Stimulated activated CD8-positive, alpha-beta memory T cell treated with anti-CD3 and anti-CD28 coated beads, Interleukin-7, amount 100 ng/mL, for 24 hours (primary cell): ENCODE results near the gene TCP1.
"Not testable (repeated sequence)": the region's sequence is repeated elsewhere in the genome, so short reads cannot be mapped to it uniquely, and the experiment has no call there.

Experiments used
- DNase-seq: peaks from one replicate; pipeline ENCODE4 v3.0.0-alpha.2; 2020; ENCODE audit warnings: low read depth

Gene TCP1

GRCh38 chr6:159817951-159818739 is 28.7 kb upstream of the TCP1 start:
- DNase-seq: no peak

DNA sequence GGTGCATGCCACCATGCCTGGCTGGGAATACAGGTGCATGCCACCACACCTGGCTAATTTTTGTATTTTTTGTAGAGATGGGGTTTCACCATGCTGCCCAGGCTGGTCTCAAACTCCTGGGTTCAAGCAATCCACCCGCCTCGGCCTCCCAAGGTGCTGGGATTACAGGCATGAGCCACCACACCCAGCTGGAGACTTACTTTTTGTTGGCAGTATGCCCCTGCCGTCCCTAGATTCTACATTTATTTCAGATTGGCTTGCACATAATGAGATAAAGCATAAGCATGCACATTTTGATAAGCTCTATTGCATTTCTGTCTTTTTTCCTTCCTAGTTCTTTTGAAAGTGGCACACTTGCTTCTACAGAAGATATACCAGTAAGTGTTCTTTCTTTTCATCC is 27.4 kb upstream of the TCP1 start:
- not testable (repeated sequence) for DNase-seq

- no peak for DNase-seq
Measured at GRCh38 chr6:159815410-159815809, 26.0 kb upstream of the TCP1 start.

DNA sequence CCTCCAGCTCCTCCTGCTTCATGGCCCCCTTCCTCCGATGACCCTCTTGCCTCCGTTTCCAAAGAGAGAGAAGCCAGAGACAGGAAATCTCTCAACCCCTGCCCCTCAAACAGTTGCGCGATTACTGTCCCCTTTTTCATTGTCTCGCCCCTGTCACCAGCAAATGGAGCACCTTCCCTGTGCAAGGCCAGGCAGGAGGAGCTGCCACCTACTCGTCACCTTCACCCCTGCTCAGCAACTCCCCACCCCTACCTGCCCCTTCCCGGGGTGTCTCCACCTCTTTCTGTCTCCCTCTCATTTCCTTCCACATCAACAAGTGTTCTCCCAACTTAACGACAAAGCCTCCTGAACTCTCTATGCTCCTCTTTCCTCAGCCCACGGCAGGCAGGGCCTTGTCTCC is 24.4 kb upstream of the TCP1 start:
- DNase-seq: no peak

- no peak for DNase-seq
Measured at GRCh38 chr6:159809149-159809548, 19.7 kb upstream of the TCP1 start.

- no peak for DNase-seq
Measured at GRCh38 chr6:159808647-159809046, 19.2 kb upstream of the TCP1 start.

DNA sequence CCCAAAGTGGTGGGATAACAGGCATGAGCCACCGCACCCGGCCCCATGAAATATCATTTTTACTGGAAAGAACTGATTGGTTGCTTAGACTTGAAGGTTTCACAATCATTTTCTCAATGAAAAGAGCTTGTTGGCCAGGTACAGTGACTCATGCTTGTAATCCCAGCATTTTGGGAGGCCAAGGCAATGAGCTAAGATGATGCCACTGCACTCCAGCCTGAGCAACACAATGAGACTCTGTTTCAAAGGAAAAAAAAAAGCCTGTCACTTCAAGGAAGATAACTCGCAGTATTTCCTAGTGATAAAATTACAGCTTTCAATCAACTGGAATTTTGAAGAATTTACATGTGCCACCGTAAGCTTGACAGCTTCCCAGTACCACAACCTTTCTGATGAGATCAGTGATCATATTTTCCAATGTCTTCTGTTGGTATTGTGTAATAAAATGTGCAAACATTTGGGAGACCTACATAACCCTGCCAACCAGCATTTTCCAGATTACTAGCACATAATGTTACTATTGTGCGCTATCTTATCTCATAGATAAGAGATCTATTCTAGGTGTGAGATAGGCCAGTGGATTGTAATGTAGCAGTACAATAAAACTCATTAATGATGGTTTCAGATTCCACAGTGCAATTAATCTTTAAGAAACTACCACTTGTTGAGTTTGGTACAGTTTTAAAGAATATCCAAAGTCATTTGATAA is 17.9 kb upstream of the TCP1 start:
- DNase-seq: no peak

- DNase-seq: no peak
Measured at GRCh38 chr6:159806021-159806458, 16.6 kb upstream of the TCP1 start.

DNA sequence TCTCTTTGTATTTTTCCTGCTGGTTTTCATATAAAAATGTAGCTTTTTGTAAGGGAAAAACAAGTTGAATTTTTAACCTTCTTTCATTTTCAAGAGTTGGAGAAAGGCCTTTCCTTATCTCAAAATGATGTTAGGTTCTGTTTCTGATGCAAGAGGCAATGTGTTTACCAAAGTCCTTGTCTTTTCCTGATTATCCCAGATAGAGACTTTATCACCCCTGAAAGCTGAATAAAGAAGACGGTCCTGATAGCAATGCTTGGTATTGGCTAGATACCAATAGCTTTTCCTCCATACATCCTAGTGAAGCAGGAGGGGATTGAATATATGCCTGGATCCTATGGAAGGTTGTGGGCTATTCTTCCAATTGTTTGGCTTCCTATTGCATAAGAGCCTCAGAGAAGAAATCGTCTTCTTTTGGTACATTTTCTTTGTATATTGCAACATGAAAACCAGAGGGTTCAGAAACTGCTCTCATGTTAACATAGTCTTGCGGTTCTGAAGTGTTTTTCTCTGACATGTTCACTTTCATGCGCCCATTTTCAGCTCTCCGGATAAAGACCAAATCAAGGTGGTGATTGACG is 16.1 kb upstream of the TCP1 start:
- DNase-seq: no peak

DNA sequence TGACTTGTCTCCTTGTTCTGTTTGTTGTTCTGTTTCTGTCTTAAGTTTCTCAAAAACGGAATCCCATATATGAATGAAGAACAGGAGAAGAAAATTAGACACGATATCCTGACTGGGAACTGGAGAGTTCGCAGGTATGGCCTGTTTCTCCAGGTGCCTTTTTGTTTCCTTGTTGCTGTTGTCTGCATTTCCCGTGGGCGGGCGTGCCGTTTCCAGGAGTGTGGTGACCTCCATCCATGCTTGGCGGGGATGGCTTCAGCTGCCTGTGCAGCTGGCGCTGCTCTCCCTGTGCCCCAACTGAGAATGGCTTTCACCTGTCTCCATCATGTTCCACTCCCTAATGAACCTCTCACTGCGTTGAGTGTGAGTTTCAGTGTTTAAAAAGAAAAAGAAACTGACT is 15.1 kb upstream of the TCP1 start:
- DNase-seq: no peak

GRCh38 chr6:159801935-159802334 is 12.5 kb upstream of the TCP1 start:
- DNase-seq: no peak

DNA sequence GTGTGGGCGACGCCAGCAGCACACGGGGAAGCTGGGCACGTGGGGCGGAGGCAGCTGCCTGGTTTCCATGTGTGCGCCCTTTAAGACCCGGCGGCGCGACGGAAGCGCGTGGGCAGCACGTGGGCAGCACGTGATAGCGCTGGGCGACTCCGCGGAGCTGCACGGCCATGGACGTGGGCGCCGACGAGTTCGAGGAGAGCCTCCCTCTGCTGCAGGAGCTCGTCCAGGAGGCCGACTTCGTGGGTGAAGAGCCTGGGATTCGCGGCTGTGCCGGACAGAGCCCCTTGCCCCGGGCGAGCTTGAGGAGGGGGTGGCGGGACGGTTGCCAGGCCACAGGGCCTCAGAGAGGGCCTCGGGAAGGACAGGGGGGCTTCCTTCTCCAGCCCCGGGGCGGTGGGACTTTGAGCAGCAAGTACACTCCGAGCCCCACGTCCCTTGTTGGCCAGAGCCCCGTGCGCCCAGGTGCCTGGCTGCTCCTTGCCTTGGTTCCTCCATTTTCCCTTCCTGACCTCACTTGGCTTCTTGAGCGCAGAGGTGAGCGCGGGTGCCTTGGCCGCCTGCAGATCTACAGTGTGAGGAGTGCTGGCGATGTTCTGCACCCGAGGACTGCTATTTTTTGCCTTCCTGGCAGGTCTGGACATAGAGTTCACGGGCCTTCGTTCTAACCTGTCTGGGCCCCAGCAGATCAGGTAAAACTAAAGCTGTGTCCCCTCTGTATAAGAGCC is 10.9 kb upstream of the TCP1 start, which contains the start of gene PNLDC1:
Gene PNLDC1 (plus strand): TSS at position 136 of the 725 bp plus-strand sequence. CDS start 32 bp downstream, at position 168.
- no peak for DNase-seq

DNA sequence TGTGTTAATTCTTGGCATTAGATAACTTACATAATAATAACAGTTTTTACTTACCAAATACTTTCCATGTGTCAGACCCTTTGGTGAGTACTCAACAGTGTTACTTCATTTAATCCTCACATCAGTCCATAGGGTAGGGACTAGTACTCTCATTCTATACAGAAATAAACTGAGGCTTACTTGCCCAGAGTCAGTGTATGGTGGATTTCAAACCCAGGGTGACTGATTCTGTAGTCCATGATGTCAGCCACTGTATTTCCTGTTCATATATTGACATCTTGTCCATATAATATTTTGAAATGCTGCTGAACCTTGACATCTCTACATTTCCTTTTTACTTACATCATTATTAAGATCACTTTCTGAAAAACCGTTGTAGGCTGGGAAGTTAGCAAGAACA is 8.2 kb upstream of the TCP1 start:
- DNase-seq: no peak

DNA sequence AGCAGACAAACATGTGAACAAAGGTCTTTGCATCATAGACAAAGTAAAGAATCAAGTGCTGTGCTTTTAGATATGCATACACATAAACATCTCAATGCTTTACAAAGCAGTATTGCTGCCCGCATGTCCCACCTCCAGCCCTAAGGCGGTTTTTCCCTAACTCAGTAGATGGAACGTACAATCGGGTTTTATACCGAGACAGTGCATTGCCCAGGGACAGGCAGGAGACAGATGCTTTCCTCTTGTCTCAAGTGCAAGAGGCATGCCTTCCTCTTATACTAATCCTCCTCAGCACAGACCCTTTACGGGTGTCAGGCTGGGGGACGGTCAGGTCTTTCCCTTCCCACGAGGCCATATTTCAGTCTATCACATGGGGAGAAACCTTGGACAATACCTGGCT is 5.6 kb upstream of the TCP1 start:
- DNase-seq: not testable (repeated sequence)

GRCh38 chr6:159790956-159791598 is 1.7 kb upstream of the TCP1 start:
- DNase-seq: no peak

GRCh38 chr6:159790149-159790955 is 950 bp upstream of the TCP1 start, which contains the start of gene MRPL18:
TSS of gene MRPL18 (plus strand) at chr6:159790467. CDS start at chr6:159790588, 121 bp downstream.
- peak; percentile 74 for DNase-seq

DNA sequence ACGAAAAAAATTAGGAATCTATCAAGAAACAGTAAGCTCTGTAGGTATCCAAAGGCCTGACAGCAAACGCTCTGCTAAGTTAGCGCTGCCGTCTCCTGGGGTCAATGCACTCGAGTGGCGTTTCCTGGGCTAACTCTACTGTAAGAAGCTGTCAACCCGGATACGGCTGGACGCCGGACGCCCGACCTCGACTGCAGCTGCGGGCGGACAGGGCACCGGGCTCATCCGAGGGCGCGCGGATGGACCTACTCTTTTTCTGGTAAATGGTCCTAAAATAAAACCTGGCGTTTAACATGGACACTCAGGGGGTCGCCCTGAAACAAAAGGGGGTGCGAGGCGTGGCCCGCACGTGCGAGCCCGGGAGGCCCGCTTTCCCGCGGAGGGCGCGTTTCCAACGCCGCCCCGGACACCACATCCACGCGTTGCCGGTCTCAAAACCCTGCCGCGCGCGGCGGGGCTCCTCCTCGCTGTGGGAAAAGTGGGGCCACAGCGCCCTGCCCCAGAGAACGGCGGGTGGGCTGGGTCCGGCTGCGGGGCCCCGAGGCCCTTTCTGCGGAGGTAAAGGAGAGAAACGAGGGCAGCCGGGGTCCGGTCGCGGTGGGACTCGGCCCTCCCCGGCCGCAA is 537 bp downstream of the TCP1 start:
- DNase-seq: no peak

- DNase-seq: no peak
Measured at GRCh38 chr6:159788276-159788675, 1.1 kb downstream of the TCP1 start.

GRCh38 chr6:159778542-159779103 is 10.8 kb downstream of the TCP1 start:
- no peak for DNase-seq

GRCh38 chr6:159778131-159778530 is 11.3 kb downstream of the TCP1 start:
- DNase-seq: no peak
